Medulla oblongata (tissue), 1 donor: Measurements from ENCODE around the gene ACOT6.
"Not testable (repeated sequence)": the region's sequence is repeated elsewhere in the genome, so short reads cannot be mapped to it uniquely, and the experiment has no call there.

ENCODE experiments used
- DNase-seq: peaks from one replicate; pipeline ENCODE4 v3.0.0-alpha.2; 2015; ENCODE audit errors: extremely low spot score

ACOT6 gene

GRCh38 chr14:73645248-73645610 is 32.9 kb downstream of the ACOT6 start:
- DNase-seq: no peak

GRCh38 chr14:73651005-73651404 is 38.7 kb downstream of the ACOT6 start:
- no peak for DNase-seq

DNA sequence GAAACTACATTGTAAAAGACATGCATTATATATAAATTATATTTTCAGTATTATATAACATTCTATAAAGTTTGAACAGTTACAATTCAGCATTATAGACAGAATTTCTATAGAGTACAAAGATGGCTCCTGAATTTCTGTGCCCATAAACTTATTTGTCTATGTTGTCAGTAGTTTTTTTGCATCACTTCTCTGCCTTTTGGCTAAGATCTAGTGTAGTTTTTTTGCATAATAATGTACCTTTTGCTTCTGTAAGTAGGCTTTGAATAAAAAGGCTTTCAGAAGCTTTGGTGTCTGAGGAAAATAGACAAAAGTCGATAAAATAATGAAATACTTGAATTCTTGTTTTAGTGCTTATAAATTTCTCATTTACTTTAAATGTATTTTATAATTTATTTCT is 43.5 kb downstream of the ACOT6 start:
- no peak for DNase-seq

DNA sequence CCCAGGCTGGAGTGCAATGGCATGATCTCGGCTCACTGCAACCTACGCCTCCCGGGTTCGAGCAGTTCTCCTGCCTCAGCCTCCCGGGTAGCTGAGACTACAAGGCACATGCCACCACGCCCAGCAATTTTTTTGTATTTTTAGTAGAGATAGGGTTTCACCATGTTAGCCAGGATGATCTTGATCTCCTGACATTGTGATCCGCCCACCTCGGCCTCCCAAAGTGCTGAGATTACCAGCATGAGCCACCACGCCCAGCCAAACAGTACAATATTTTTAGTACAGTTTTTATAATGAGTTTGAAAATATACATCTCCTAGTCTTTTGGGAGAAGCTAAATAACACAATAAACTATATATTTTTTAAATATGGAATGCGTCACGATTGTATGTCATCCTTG is 46.9 kb downstream of the ACOT6 start:
- not testable (repeated sequence) for DNase-seq

DNA sequence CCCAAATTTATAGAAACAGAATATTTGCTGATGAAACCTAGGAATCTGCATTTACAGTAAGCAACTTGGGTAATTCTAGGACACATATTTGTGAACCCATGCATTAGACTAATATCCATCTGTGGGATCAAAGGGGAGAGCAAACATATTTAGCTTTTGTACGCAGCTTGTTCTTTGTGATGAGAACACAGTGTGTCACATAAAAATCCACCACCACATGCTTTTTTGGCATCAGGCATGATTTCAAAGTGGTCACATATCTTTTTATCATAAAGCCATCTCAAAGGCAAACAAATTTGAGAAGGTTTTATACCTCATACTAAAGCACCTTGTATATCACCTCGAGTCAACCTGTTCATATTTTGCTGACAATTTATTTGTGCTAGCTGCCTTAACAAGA is 48.2 kb downstream of the ACOT6 start:
- no peak for DNase-seq

GRCh38 chr14:73661872-73662271 is 49.6 kb downstream of the ACOT6 start:
- DNase-seq: no peak

GRCh38 chr14:73662487-73662943 is 50.2 kb downstream of the ACOT6 start:
- no peak for DNase-seq

GRCh38 chr14:73663548-73664212 is 51.4 kb downstream of the ACOT6 start:
- no peak for DNase-seq

GRCh38 chr14:73665130-73665529 is 52.8 kb downstream of the ACOT6 start:
- DNase-seq: no peak

DNA sequence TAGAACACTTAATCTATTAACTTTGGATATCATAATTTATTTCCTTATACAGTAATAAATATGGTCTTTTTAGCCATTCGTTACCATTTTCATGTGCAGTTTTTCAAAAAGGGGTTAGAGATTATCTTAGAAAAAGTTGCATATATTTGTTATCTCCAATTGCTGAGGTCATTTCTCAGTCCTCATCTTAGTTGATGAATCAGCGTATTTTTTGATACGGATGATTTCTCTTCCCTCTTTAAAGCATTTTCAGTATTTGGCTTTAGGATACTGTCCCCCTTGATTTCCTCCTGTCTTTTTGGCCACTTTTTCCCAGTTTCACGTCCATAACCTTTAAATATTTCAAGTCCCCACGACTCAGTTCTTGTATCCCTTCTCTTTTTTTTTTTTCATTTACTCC is 54.3 kb downstream of the ACOT6 start:
- no peak for DNase-seq

DNA sequence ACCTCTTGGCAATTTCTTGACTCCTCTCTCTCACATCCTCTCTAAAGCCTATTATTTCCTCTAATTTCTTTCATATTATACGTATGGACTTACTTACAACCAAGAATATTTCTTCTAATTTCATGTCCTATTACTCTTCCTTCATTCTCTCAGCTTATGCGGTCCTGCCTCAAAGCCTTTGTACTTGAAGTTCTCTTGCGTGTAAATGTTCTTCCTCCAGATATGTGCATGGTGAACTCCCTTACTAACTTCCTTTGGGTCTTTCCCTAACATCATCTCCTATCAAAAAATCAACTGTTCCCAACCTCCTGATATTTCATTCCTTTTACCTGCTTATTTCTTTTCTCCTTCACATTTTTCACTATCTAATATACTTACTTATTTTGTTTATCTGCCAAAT is 55.5 kb downstream of the ACOT6 start:
- DNase-seq: no peak
